ENCODE results near the gene RAB5A. TPM values are rescaled to one million over a fixed set of nuclear protein-coding genes. Genes with fewer than 3 reads are reported as not detected.
A peak's percentile ranks its signal among the peaks of the same experiment; 100 is the strongest.
"Not testable (repeated sequence)": the region's sequence is repeated elsewhere in the genome, so short reads cannot be mapped to it uniquely, and the experiment has no call there.

RAB5A gene
- polyA plus RNA-seq (2013) = 72.0 and 72.6 TPM in 2 replicates

- peak within 1 kb of the TSS; percentile 69 for H2BK120ac ChIP-seq (ENCODE audit: insufficient read depth, low read length, poor library complexity)
- H3K18ac ChIP-seq (ENCODE audit: low read length) = peak within 1 kb of the TSS; percentile 89
- peak within 1 kb of the TSS; percentile 85 for H4K12ac ChIP-seq (ENCODE audit: low read depth, low read length)
- peaks cover 4 to 6% of the 10 kb centered on the region in 2 experiments for H3K36me3 ChIP-seq (ENCODE audit: control insufficient read depth in 1 of 2, insufficient read depth in 2 of 2, low read length in 2 of 2)
- peak within 1 kb of the TSS; percentile 78 for H2AFZ ChIP-seq (ENCODE audit: insufficient read depth, low read length, poor library complexity)
- peak within 1 kb of the TSS; percentile 92 for H4K91ac ChIP-seq (ENCODE audit: low read depth, low read length)
- WGBS (ENCODE audit: extremely low coverage, insufficient coverage, insufficient read length) = no CpG with 5 or more reads among the region's 73 CpGs
- H3K14ac ChIP-seq (ENCODE audit: low read length) = peak within 1 kb of the TSS; percentile 94
- peaks cover 3 to 4% of the 10 kb centered on the region in 2 experiments for H3K4me1 ChIP-seq (ENCODE audit: control insufficient read depth in 1 of 2, insufficient read depth in 2 of 2, low read length in 2 of 2)
- no peaks in the 10 kb centered on the region for H3K27me3 ChIP-seq (ENCODE audit: insufficient read depth, low read length)
- H3K27ac ChIP-seq (ENCODE audit: low read depth, low read length) = peak within 1 kb of the TSS; percentile 94
- peak within 1 kb of the TSS; percentile 92 for H4K8ac ChIP-seq (ENCODE audit: low read depth, low read length)
- peaks cover 13% of the 10 kb centered on the region for H3K79me1 ChIP-seq (ENCODE audit: low read length)
- peak within 1 kb of the TSS; percentile 90 for H3K9ac ChIP-seq (ENCODE audit: low read length)
- H3K79me2 ChIP-seq (ENCODE audit: control insufficient read depth, insufficient read depth, low read length, poor library complexity) = peaks cover 12% of the 10 kb centered on the region
- peak within 1 kb of the TSS; percentile 81 for H2BK5ac ChIP-seq (ENCODE audit: low read depth, low read length, poor library complexity)
- H3K23ac ChIP-seq (ENCODE audit: low read length) = no peak within 1 kb of the TSS
- H2AK5ac ChIP-seq (ENCODE audit: low read length) = peak within 1 kb of the TSS; percentile 91
- H3K9me3 ChIP-seq (ENCODE audit: insufficient read depth, low read depth, low read length) = peaks cover 2% of the 10 kb centered on the region
- peak within 1 kb of the TSS; percentile 95 for H3K4me3 ChIP-seq (ENCODE audit: low read depth, low read length)
- DNase-seq = peak; percentile 99
- H3K4me2 ChIP-seq (ENCODE audit: low read length) = peak within 1 kb of the TSS; percentile 52
- no peak within 1 kb of the TSS for H2BK12ac ChIP-seq (ENCODE audit: low read length)
- H3K4ac ChIP-seq (ENCODE audit: low read depth, low read length) = peak within 1 kb of the TSS; percentile 88
Measured at GRCh38 chr3:19946832-19947548, at the start of gene RAB5A. Gene RAB5A (plus strand): TSS chr3:19947097. CDS start chr3:19950899, 3,802 bp downstream.

- Histone ChIP-seq H3K18ac (ENCODE audit: low read length) (no peak overlapping the region), H3K9ac (ENCODE audit: low read length) (no peak overlapping the region), H3K4me2 (ENCODE audit: low read length) (no peak overlapping the region), H3K27ac (ENCODE audit: low read depth, low read length) (no peak overlapping the region), H3K4me3 (ENCODE audit: low read depth, low read length) (no peak overlapping the region), H2AFZ (ENCODE audit: insufficient read depth, low read length, poor library complexity) (no peak overlapping the region), H3K4ac (ENCODE audit: low read depth, low read length) (no peak overlapping the region), H4K91ac (ENCODE audit: low read depth, low read length) (no peak overlapping the region), H3K14ac (ENCODE audit: low read length) (no peak overlapping the region), H2BK5ac (ENCODE audit: low read depth, low read length, poor library complexity) (no peak overlapping the region), H4K8ac (ENCODE audit: low read depth, low read length) (no peak overlapping the region), H4K12ac (ENCODE audit: low read depth, low read length) (no peak overlapping the region), H2BK120ac (ENCODE audit: insufficient read depth, low read length, poor library complexity) (no peak overlapping the region), H3K79me1 (ENCODE audit: low read length) (no peaks in the 10 kb centered on the region), H3K36me3 (ENCODE audit: control insufficient read depth in 1 of 2, insufficient read depth in 2 of 2, low read length in 2 of 2) (no peaks in the 10 kb centered on the region), H3K9me3 (ENCODE audit: insufficient read depth, low read depth, low read length) (no peaks in the 10 kb centered on the region), H3K23ac (ENCODE audit: low read length) (no peak overlapping the region), H2BK12ac (ENCODE audit: low read length) (no peak overlapping the region), H3K27me3 (ENCODE audit: insufficient read depth, low read length) (no peaks in the 10 kb centered on the region), H3K4me1 (ENCODE audit: control insufficient read depth in 1 of 2, insufficient read depth in 2 of 2, low read length in 2 of 2) (no peaks in the 10 kb centered on the region), H2AK5ac (ENCODE audit: low read length) (no peak overlapping the region), H3K79me2 (ENCODE audit: control insufficient read depth, insufficient read depth, low read length, poor library complexity) (no peaks in the 10 kb centered on the region)
- no CpG with 5 or more reads among the region's 2 CpGs for WGBS (ENCODE audit: extremely low coverage, insufficient coverage, insufficient read length)
- DNase-seq = no peak
Measured at GRCh38 chr3:19898721-19899120, 48.2 kb upstream of the RAB5A start.

- Histone ChIP-seq H4K91ac (ENCODE audit: low read depth, low read length) (no peak overlapping the region), H3K79me2 (ENCODE audit: control insufficient read depth, insufficient read depth, low read length, poor library complexity) (no peaks in the 10 kb centered on the region), H3K4me1 (ENCODE audit: control insufficient read depth in 1 of 2, insufficient read depth in 2 of 2, low read length in 2 of 2) (no peaks in the 10 kb centered on the region), H3K4ac (ENCODE audit: low read depth, low read length) (no peak overlapping the region), H3K9me3 (ENCODE audit: insufficient read depth, low read depth, low read length) (no peaks in the 10 kb centered on the region), H3K27me3 (ENCODE audit: insufficient read depth, low read length) (no peaks in the 10 kb centered on the region), H3K23ac (ENCODE audit: low read length) (no peak overlapping the region), H3K4me3 (ENCODE audit: low read depth, low read length) (no peak overlapping the region), H4K12ac (ENCODE audit: low read depth, low read length) (no peak overlapping the region), H3K18ac (ENCODE audit: low read length) (no peak overlapping the region), H3K9ac (ENCODE audit: low read length) (no peak overlapping the region), H2BK12ac (ENCODE audit: low read length) (no peak overlapping the region), H3K79me1 (ENCODE audit: low read length) (no peaks in the 10 kb centered on the region), H4K8ac (ENCODE audit: low read depth, low read length) (no peak overlapping the region), H2BK5ac (ENCODE audit: low read depth, low read length, poor library complexity) (no peak overlapping the region), H2AK5ac (ENCODE audit: low read length) (no peak overlapping the region), H3K14ac (ENCODE audit: low read length) (no peak overlapping the region), H3K4me2 (ENCODE audit: low read length) (no peak overlapping the region), H2BK120ac (ENCODE audit: insufficient read depth, low read length, poor library complexity) (no peak overlapping the region), H3K27ac (ENCODE audit: low read depth, low read length) (no peak overlapping the region), H2AFZ (ENCODE audit: insufficient read depth, low read length, poor library complexity) (no peak overlapping the region), H3K36me3 (ENCODE audit: control insufficient read depth in 1 of 2, insufficient read depth in 2 of 2, low read length in 2 of 2) (no peaks in the 10 kb centered on the region)
- WGBS (ENCODE audit: extremely low coverage, insufficient coverage, insufficient read length) = no CpG with 5 or more reads among the region's 2 CpGs
- DNase-seq = no peak
Measured at GRCh38 chr3:19899264-19899663, 47.6 kb upstream of the RAB5A start.

GRCh38 chr3:19899833-19900232, 47.1 kb upstream of the RAB5A start:
- H2BK120ac ChIP-seq (ENCODE audit: insufficient read depth, low read length, poor library complexity); H3K4ac ChIP-seq (ENCODE audit: low read depth, low read length); H3K36me3 ChIP-seq (ENCODE audit: control insufficient read depth in 1 of 2, insufficient read depth in 2 of 2, low read length in 2 of 2); H4K91ac ChIP-seq (ENCODE audit: low read depth, low read length); H3K79me2 ChIP-seq (ENCODE audit: control insufficient read depth, insufficient read depth, low read length, poor library complexity); H3K27me3 ChIP-seq (ENCODE audit: insufficient read depth, low read length); H2BK5ac ChIP-seq (ENCODE audit: low read depth, low read length, poor library complexity); H2AFZ ChIP-seq (ENCODE audit: insufficient read depth, low read length, poor library complexity); H3K27ac ChIP-seq (ENCODE audit: low read depth, low read length); H3K9ac ChIP-seq (ENCODE audit: low read length); H3K18ac ChIP-seq (ENCODE audit: low read length); H2AK5ac ChIP-seq (ENCODE audit: low read length); H3K4me3 ChIP-seq (ENCODE audit: low read depth, low read length); H3K4me1 ChIP-seq (ENCODE audit: control insufficient read depth in 1 of 2, insufficient read depth in 2 of 2, low read length in 2 of 2); H4K8ac ChIP-seq (ENCODE audit: low read depth, low read length); H2BK12ac ChIP-seq (ENCODE audit: low read length); H4K12ac ChIP-seq (ENCODE audit: low read depth, low read length); H3K9me3 ChIP-seq (ENCODE audit: insufficient read depth, low read depth, low read length); H3K23ac ChIP-seq (ENCODE audit: low read length); DNase-seq; H3K4me2 ChIP-seq (ENCODE audit: low read length); H3K79me1 ChIP-seq (ENCODE audit: low read length); H3K14ac ChIP-seq (ENCODE audit: low read length): not testable (repeated sequence)
- no CpG with 5 or more reads among the region's 7 CpGs for WGBS (ENCODE audit: extremely low coverage, insufficient coverage, insufficient read length)

Measured in trophoblast cell (in vitro differentiated cells and primary cell).